HG03342 (cell line): Measurements from ENCODE around the gene WDR59.
"Not testable (repeated sequence)": the region's sequence is repeated elsewhere in the genome, so short reads cannot be mapped to it uniquely, and the experiment has no call there.

Source experiments
- ATAC-seq: cut with Tn5 transposase; IDR thresholded peaks from one replicate; pipeline ENCODE4 v1.9.1; 2021; ENCODE audit warnings: mild to moderate bottlenecking, moderate library complexity; ENCODE audit not compliant: unreplicated experiment

Gene WDR59

GRCh38 chr16:75012380-75013081 is 27.6 kb upstream of the WDR59 start:
- ATAC-seq: peak; percentile 25

- ATAC-seq: peak; percentile 70
These were observed 26.8 kb upstream of the WDR59 start for GRCh38 chr16:75011634-75012307.

GRCh38 chr16:75010427-75010826 is 25.5 kb upstream of the WDR59 start:
- ATAC-seq: no peak

GRCh38 chr16:75007443-75007842 is 22.5 kb upstream of the WDR59 start:
- peak; percentile 42 for ATAC-seq

GRCh38 chr16:75005697-75006096 is 20.8 kb upstream of the WDR59 start:
- no peak for ATAC-seq

- ATAC-seq: no peak
These were observed 19.5 kb upstream of the WDR59 start for GRCh38 chr16:75004460-75004859.

- ATAC-seq: no peak
These were observed 19.0 kb upstream of the WDR59 start for GRCh38 chr16:75003931-75004330.

- no peak for ATAC-seq
These were observed 17.6 kb upstream of the WDR59 start for GRCh38 chr16:75002474-75002873.

GRCh38 chr16:75000481-75001081 is 15.7 kb upstream of the WDR59 start:
- ATAC-seq: no peak

- peak; percentile 40 for ATAC-seq
These were observed 14.9 kb upstream of the WDR59 start for GRCh38 chr16:74999609-75000480.

GRCh38 chr16:74999219-74999608 is 14.3 kb upstream of the WDR59 start:
- peak; percentile 27 for ATAC-seq

- ATAC-seq: peak; percentile 57
These were observed 13.7 kb upstream of the WDR59 start, which contains the start of gene ZNRF1 for GRCh38 chr16:74998481-74999218. Gene ZNRF1, plus strand, starts transcription at chr16:74999024. Its CDS starts 648 bp downstream, at chr16:74999672.

- no peak for ATAC-seq
These were observed 12.1 kb upstream of the WDR59 start for GRCh38 chr16:74997042-74997491.

- ATAC-seq: no peak
These were observed 11.1 kb upstream of the WDR59 start for GRCh38 chr16:74995986-74996385.

- ATAC-seq: no peak
These were observed 6.9 kb upstream of the WDR59 start for GRCh38 chr16:74991593-74992403.

GRCh38 chr16:74991268-74991592 is 6.3 kb upstream of the WDR59 start:
- ATAC-seq: no peak

GRCh38 chr16:74990832-74991231 is 5.9 kb upstream of the WDR59 start:
- ATAC-seq: no peak

GRCh38 chr16:74989864-74990263 is 4.9 kb upstream of the WDR59 start:
- not testable (repeated sequence) for ATAC-seq

- ATAC-seq: no peak
These were observed 2.2 kb upstream of the WDR59 start for GRCh38 chr16:74987027-74987681.
